Measurements from ENCODE around the gene PI16. TPM values are rescaled to one million over a fixed set of nuclear protein-coding genes. Genes with fewer than 3 reads are reported as not detected.

The PI16 gene
- polyA plus RNA-seq, 1 donor (not counting 4 experiments of a cell fraction or from before 2014, with no cell fraction given): not detected

DNA sequence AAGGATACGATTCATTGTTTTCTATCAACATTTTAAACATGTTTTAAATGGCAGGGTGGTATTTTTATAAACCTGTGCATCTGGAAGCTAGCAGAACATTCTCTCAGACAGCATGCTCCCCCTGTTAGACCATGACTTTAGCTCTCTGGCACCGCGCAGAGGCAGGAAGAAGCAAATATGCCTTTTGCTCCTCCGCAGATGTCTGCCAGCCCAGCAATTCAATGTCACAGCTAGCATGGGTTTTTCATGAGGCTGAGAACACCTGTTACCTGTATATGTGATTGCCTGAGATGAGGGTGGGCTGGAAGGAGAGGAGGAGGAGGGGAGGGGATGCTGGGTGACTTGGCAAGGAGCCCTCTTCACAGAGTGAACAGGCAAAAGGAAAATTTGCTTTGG is 24.8 kb downstream of the PI16 start:
- DNase-seq (ENCODE audit: low read depth, low spot score) (no peak), FAIRE-seq (no peak)
- H3K4me1 ChIP-seq (ENCODE audit: control insufficient read depth, extremely low read depth, insufficient read depth, low read length): peaks cover 6% of the 10 kb centered on the region
- no peak overlapping the region for H2AFZ ChIP-seq (ENCODE audit: control insufficient read depth, low read length)
- peaks cover 25% of the 10 kb centered on the region for H4K20me1 ChIP-seq (ENCODE audit: control insufficient read depth, extremely low read depth, insufficient read depth, low read length)
- peaks cover 31 to 45% of the 10 kb centered on the region in 2 experiments for H3K36me3 ChIP-seq (ENCODE audit: control insufficient read depth in 2 of 2, extremely low read depth in 1 of 2, insufficient read depth in 2 of 2, low read length in 2 of 2)
- H3K9ac ChIP-seq (ENCODE audit: control insufficient read depth, extremely low read depth, insufficient read depth, low read length): no peak overlapping the region
- no peaks in the 10 kb centered on the region for H3K9me3 ChIP-seq (ENCODE audit: control insufficient read depth, low read depth, low read length)
- dilution Hi-C loops (cut with MboI; ENCODE audit: extremely low pct_ligation_motif_present, low sequenced_read_pairs): no loop called here
- TF ChIP-seq EZH2 (IDR thresholded peaks at IDR 0.05; ENCODE audit: low read length): no peak
- TF ChIP-seq, protein P1, sequence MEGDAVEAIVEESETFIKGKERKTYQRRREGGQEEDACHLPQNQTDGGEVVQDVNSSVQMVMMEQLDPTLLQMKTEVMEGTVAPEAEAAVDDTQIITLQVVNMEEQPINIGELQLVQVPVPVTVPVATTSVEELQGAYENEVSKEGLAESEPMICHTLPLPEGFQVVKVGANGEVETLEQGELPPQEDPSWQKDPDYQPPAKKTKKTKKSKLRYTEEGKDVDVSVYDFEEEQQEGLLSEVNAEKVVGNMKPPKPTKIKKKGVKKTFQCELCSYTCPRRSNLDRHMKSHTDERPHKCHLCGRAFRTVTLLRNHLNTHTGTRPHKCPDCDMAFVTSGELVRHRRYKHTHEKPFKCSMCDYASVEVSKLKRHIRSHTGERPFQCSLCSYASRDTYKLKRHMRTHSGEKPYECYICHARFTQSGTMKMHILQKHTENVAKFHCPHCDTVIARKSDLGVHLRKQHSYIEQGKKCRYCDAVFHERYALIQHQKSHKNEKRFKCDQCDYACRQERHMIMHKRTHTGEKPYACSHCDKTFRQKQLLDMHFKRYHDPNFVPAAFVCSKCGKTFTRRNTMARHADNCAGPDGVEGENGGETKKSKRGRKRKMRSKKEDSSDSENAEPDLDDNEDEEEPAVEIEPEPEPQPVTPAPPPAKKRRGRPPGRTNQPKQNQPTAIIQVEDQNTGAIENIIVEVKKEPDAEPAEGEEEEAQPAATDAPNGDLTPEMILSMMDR (optimal IDR thresholded peaks at IDR 0.05 in 1 of 3, IDR thresholded peaks at IDR 0.05 in 1 of 3, conservative IDR thresholded peaks at IDR 0.05 in 1 of 3; ENCODE audit: extremely low read depth in 1 of 3, insufficient read depth in 2 of 3, low read length in 3 of 3): peak; percentile 45 to 81 (median 72)
- no peak overlapping the region for H3K4me2 ChIP-seq (ENCODE audit: control insufficient read depth, extremely low read depth, insufficient read depth, low read depth, low read length)
- H3K9me1 ChIP-seq (ENCODE audit: control insufficient read depth, extremely low read depth, insufficient read depth, low read length): no peaks in the 10 kb centered on the region
- no peaks in the 10 kb centered on the region for H3K27me3 ChIP-seq (ENCODE audit: control insufficient read depth, extremely low read depth, insufficient read depth, low read length)
- H3K4me3 ChIP-seq (ENCODE audit: control insufficient read depth in 2 of 3, extremely low read depth in 1 of 3, insufficient read depth in 2 of 3, low read depth in 1 of 3, low read length in 3 of 3): no peak overlapping the region
- H3K79me2 ChIP-seq (ENCODE audit: control insufficient read depth, insufficient read depth, low read length): peaks cover 45% of the 10 kb centered on the region
- no peak overlapping the region for H3K27ac ChIP-seq (ENCODE audit: control insufficient read depth, insufficient read depth, low read length)

DNA sequence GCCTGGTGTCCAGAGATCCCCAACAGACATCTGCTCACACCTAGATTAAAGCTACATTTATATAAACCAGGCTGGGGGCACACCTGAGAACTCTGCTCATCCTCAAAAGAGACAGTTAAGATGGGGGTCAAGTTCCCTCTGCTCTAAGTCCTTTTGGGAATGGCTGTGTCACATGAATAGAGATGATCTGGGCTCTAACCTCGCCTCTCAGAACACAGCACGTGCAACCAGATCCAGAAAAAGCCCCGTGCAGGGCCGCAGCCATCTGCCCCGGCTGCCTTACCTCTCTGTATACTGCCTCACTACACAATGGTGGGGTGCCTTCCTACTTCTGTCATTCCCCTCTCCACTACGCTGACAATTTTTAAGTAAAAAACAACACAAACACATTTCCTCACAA is 25.6 kb downstream of the PI16 start:
- H3K9ac ChIP-seq (ENCODE audit: control insufficient read depth, extremely low read depth, insufficient read depth, low read length): no peak overlapping the region
- dilution Hi-C loops (cut with MboI; ENCODE audit: extremely low pct_ligation_motif_present, low sequenced_read_pairs): no loop called here
- no peak overlapping the region for H3K4me2 ChIP-seq (ENCODE audit: control insufficient read depth, extremely low read depth, insufficient read depth, low read depth, low read length)
- no peak overlapping the region for H3K4me3 ChIP-seq (ENCODE audit: control insufficient read depth in 2 of 3, extremely low read depth in 1 of 3, insufficient read depth in 2 of 3, low read depth in 1 of 3, low read length in 3 of 3)
- H2AFZ ChIP-seq (ENCODE audit: control insufficient read depth, low read length): no peak overlapping the region
- H3K9me1 ChIP-seq (ENCODE audit: control insufficient read depth, extremely low read depth, insufficient read depth, low read length): no peaks in the 10 kb centered on the region
- no peaks in the 10 kb centered on the region for H3K9me3 ChIP-seq (ENCODE audit: control insufficient read depth, low read depth, low read length)
- TF ChIP-seq, protein P1 (optimal IDR thresholded peaks at IDR 0.05 in 1 of 3, IDR thresholded peaks at IDR 0.05 in 1 of 3, conservative IDR thresholded peaks at IDR 0.05 in 1 of 3; ENCODE audit: extremely low read depth in 1 of 3, insufficient read depth in 2 of 3, low read length in 3 of 3): no peak
- no peak for TF ChIP-seq EZH2 (IDR thresholded peaks at IDR 0.05; ENCODE audit: low read length)
- peaks cover 30 to 41% of the 10 kb centered on the region in 2 experiments for H3K36me3 ChIP-seq (ENCODE audit: control insufficient read depth in 2 of 2, extremely low read depth in 1 of 2, insufficient read depth in 2 of 2, low read length in 2 of 2)
- DNase-seq (ENCODE audit: low read depth, low spot score): no peak
- no peak overlapping the region for H3K27ac ChIP-seq (ENCODE audit: control insufficient read depth, insufficient read depth, low read length)
- H3K4me1 ChIP-seq (ENCODE audit: control insufficient read depth, extremely low read depth, insufficient read depth, low read length): peaks cover 12% of the 10 kb centered on the region
- peaks cover 53% of the 10 kb centered on the region for H3K79me2 ChIP-seq (ENCODE audit: control insufficient read depth, insufficient read depth, low read length)
- H4K20me1 ChIP-seq (ENCODE audit: control insufficient read depth, extremely low read depth, insufficient read depth, low read length): peaks cover 25% of the 10 kb centered on the region
- no peaks in the 10 kb centered on the region for H3K27me3 ChIP-seq (ENCODE audit: control insufficient read depth, extremely low read depth, insufficient read depth, low read length)
- FAIRE-seq: no peak

Data from keratinocyte (primary cell).